H1 (cell line): ENCODE measurements around the gene LENG9.

ENCODE experiments used
- CTCF ChIP-seq, 3 experiments: IDR thresholded peaks; 1 replicate in 2 of 3; 2 replicates in 1 of 3; pipeline versions ENCODE4 v1.5.1 to v1.6.1; 2011; ENCODE audit warnings: low read length in 3 of 3, mild to moderate bottlenecking in 3 of 3, inconsistent platforms in 2 of 3, low read depth in 1 of 3, moderate library complexity in 1 of 3; ENCODE audit not compliant: insufficient read depth in 1 of 3; ENCODE audit errors: control extremely low read depth in 1 of 3
- GABPA ChIP-seq: IDR thresholded peaks from 2 replicates; pipeline ENCODE4 v1.6.1; 2011; ENCODE audit warnings: mild to moderate bottlenecking, low read length, moderate library complexity, borderline replicate concordance; ENCODE audit not compliant: insufficient read depth
- KDM4A ChIP-seq: IDR thresholded peaks from one replicate; pipeline ENCODE4 v1.7.1; 2012; ENCODE audit warnings: low read depth, mild to moderate bottlenecking, moderate library complexity, low read length, inconsistent platforms; ENCODE audit not compliant: severe bottlenecking

GRCh38 chr19:54473071-54473891 is 9.7 kb upstream of the LENG9 start, which contains the start of gene CDC42EP5:
- no peak for TF ChIP-seq CTCF (IDR thresholded peaks at IDR 0.05; ENCODE audit: control extremely low read depth in 1 of 3, insufficient read depth in 1 of 3, low read depth in 1 of 3, low read length in 3 of 3)
- TF ChIP-seq GABPA = no peak
- TF ChIP-seq KDM4A = no peak
